Astrocyte (in vitro differentiated cells and primary cell): ENCODE data around the gene PSMD9. TPM values are rescaled to one million over a fixed set of nuclear protein-coding genes. Genes with fewer than 3 reads are reported as not detected.
"Not testable (repeated sequence)": the region's sequence is repeated elsewhere in the genome, so short reads cannot be mapped to it uniquely, and the experiment has no call there.

ENCODE experiments used
- DNase-seq: peaks from one replicate; pipeline ENCODE4 v3.0.0-alpha.2; 2010; ENCODE audit warnings: low read depth
- FAIRE-seq: peaks from 2 replicates; lab custom pipeline; 2011; peaks lifted over from hg19 to GRCh38; lab: Jason Lieb, UNC
- H2AFZ ChIP-seq: 2 replicates; pipeline ENCODE4 v1.6.0; 2012; ENCODE audit warnings: low read depth, low read length, inconsistent platforms
- H3K27ac ChIP-seq: 2 replicates; pipeline ENCODE4 v1.5.1; 2011; ENCODE audit warnings: low read depth, low read length, inconsistent platforms
- H3K27me3 ChIP-seq: 2 replicates; pipeline ENCODE4 v1.6.0; 2011; ENCODE audit warnings: low read length, inconsistent platforms; ENCODE audit not compliant: insufficient read depth
- H3K36me3 ChIP-seq: 2 replicates; pipeline ENCODE4 v1.5.1; 2011; ENCODE audit warnings: low read length, inconsistent platforms; ENCODE audit not compliant: insufficient read depth
- H3K4me1 ChIP-seq: 2 replicates; pipeline ENCODE4 v1.5.1; 2011; ENCODE audit warnings: low read length, inconsistent platforms; ENCODE audit not compliant: insufficient read depth
- H3K4me2 ChIP-seq: 2 replicates; pipeline ENCODE4 v1.6.0; 2012; ENCODE audit warnings: low read length, inconsistent platforms
- H3K4me3 ChIP-seq: 2 replicates; pipeline ENCODE4 v1.5.1; 2011; ENCODE audit warnings: low read depth, mild to moderate bottlenecking, low read length, inconsistent platforms; ENCODE audit not compliant: insufficient read depth
- H3K79me2 ChIP-seq: 2 replicates; pipeline ENCODE4 v1.6.0; 2012; ENCODE audit warnings: mild to moderate bottlenecking, low read length, inconsistent platforms; ENCODE audit not compliant: insufficient read depth
- H3K9ac ChIP-seq: 2 replicates; pipeline ENCODE4 v1.6.0; 2012; ENCODE audit warnings: mild to moderate bottlenecking, low read length, inconsistent platforms
- H3K9me3 ChIP-seq: 2 replicates; pipeline ENCODE4 v1.5.1; 2012; ENCODE audit warnings: low read depth, mild to moderate bottlenecking, low read length, inconsistent platforms; ENCODE audit not compliant: insufficient read depth
- H4K20me1 ChIP-seq: 2 replicates; pipeline ENCODE4 v1.6.0; 2012; ENCODE audit warnings: low read length, inconsistent platforms; ENCODE audit not compliant: insufficient read depth
- H3K27ac Mint-ChIP-seq: one replicate; pipeline ENCODE4 v1.8.0; 2021; ENCODE audit warnings: mild to moderate bottlenecking, mixed read lengths; ENCODE audit not compliant: unreplicated experiment
- H3K27me3 Mint-ChIP-seq: one replicate; pipeline ENCODE4 v1.8.0; 2021; ENCODE audit warnings: low read depth, mixed read lengths; ENCODE audit not compliant: unreplicated experiment
- H3K36me3 Mint-ChIP-seq: one replicate; pipeline ENCODE4 v1.8.0; 2021; ENCODE audit warnings: low read depth, mixed read lengths; ENCODE audit not compliant: unreplicated experiment
- H3K4me1 Mint-ChIP-seq: one replicate; pipeline ENCODE4 v1.8.0; 2021; ENCODE audit warnings: low read depth, mixed read lengths; ENCODE audit not compliant: unreplicated experiment
- H3K4me3 Mint-ChIP-seq: one replicate; pipeline ENCODE4 v1.8.0; 2021; ENCODE audit warnings: mild to moderate bottlenecking, moderate library complexity, mixed read lengths; ENCODE audit not compliant: unreplicated experiment
- H3K9me3 Mint-ChIP-seq: one replicate; pipeline ENCODE4 v1.8.0; 2021; ENCODE audit warnings: mild to moderate bottlenecking, mixed read lengths; ENCODE audit not compliant: unreplicated experiment
- EZH2 ChIP-seq: IDR thresholded peaks from 2 replicates; pipeline ENCODE4 v1.6.1; 2012; ENCODE audit warnings: mild to moderate bottlenecking, low read length, inconsistent platforms; ENCODE audit not compliant: insufficient read depth
- total RNA-seq: library from RNA; stranded (reverse); gene quantifications from 2 replicates; pipeline ENCODE4 v1.2.1, GENCODE V29; 2021
- TF ChIP-seq, protein P1 (sequence below): IDR thresholded peaks from 2 replicates; pipeline ENCODE4 v1.5.1; 2011; ENCODE audit warnings: low read depth, mild to moderate bottlenecking, inconsistent platforms, low read length, moderate library complexity; ENCODE audit not compliant: insufficient read depth

PSMD9 gene
- total RNA-seq, 1 donor from 2014 or later = 63.4 TPM

- Mint-ChIP-seq H3K4me3 (no peak overlapping the region), H3K4me1 (peaks cover 5% of the 10 kb centered on the region)
Observed at GRCh38 chr12:121861636-121862254, 26.8 kb upstream of the PSMD9 start.

GRCh38 chr12:121866331-121866730, 22.3 kb upstream of the PSMD9 start:
- FAIRE-seq = no peak

More at GRCh38 chr12:121861636-121862254, 26.8 kb upstream of the PSMD9 start:
- H3K27me3 ChIP-seq = no peaks in the 10 kb centered on the region
- no peaks in the 10 kb centered on the region for H3K27me3 Mint-ChIP-seq
- peak overlapping the region; percentile 70 for H3K4me2 ChIP-seq
- no peak overlapping the region for H3K27ac ChIP-seq
- H3K36me3 Mint-ChIP-seq = no peaks in the 10 kb centered on the region
- H2AFZ ChIP-seq = peak overlapping the region; percentile 44
- H3K9ac ChIP-seq = no peak overlapping the region
- no peaks in the 10 kb centered on the region for H3K36me3 ChIP-seq
- no peak overlapping the region for H3K27ac Mint-ChIP-seq
- DNase-seq (peak; percentile 16), FAIRE-seq (no peak)
- H4K20me1 ChIP-seq = no peaks in the 10 kb centered on the region
- H3K9me3 ChIP-seq = no peaks in the 10 kb centered on the region
- H3K4me3 ChIP-seq = no peak overlapping the region
- H3K4me1 ChIP-seq = peaks cover 28% of the 10 kb centered on the region
- no peaks in the 10 kb centered on the region for H3K9me3 Mint-ChIP-seq
- TF ChIP-seq, protein P1, sequence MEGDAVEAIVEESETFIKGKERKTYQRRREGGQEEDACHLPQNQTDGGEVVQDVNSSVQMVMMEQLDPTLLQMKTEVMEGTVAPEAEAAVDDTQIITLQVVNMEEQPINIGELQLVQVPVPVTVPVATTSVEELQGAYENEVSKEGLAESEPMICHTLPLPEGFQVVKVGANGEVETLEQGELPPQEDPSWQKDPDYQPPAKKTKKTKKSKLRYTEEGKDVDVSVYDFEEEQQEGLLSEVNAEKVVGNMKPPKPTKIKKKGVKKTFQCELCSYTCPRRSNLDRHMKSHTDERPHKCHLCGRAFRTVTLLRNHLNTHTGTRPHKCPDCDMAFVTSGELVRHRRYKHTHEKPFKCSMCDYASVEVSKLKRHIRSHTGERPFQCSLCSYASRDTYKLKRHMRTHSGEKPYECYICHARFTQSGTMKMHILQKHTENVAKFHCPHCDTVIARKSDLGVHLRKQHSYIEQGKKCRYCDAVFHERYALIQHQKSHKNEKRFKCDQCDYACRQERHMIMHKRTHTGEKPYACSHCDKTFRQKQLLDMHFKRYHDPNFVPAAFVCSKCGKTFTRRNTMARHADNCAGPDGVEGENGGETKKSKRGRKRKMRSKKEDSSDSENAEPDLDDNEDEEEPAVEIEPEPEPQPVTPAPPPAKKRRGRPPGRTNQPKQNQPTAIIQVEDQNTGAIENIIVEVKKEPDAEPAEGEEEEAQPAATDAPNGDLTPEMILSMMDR = no peak
- no peaks in the 10 kb centered on the region for H3K79me2 ChIP-seq

GRCh38 chr12:121869229-121869628, 19.4 kb upstream of the PSMD9 start:
- not testable (repeated sequence) for H3K4me1 ChIP-seq, H3K4me1 Mint-ChIP-seq, H3K27ac Mint-ChIP-seq, H2AFZ ChIP-seq, H3K4me2 ChIP-seq, H3K36me3 Mint-ChIP-seq, H3K4me3 Mint-ChIP-seq, H3K9me3 ChIP-seq, H3K27ac ChIP-seq, H3K27me3 ChIP-seq, FAIRE-seq, H3K27me3 Mint-ChIP-seq, H3K9ac ChIP-seq, H3K4me3 ChIP-seq, H3K9me3 Mint-ChIP-seq, H4K20me1 ChIP-seq, H3K79me2 ChIP-seq, DNase-seq, H3K36me3 ChIP-seq

More at GRCh38 chr12:121866331-121866730, 22.3 kb upstream of the PSMD9 start:
- Mint-ChIP-seq H3K4me1 (no peaks in the 10 kb centered on the region), H3K27me3 (no peaks in the 10 kb centered on the region), H3K27ac (no peak overlapping the region), H3K4me3 (no peak overlapping the region), H3K9me3 (no peaks in the 10 kb centered on the region), H3K36me3 (no peaks in the 10 kb centered on the region)
- H3K4me1 ChIP-seq = peaks cover 9% of the 10 kb centered on the region
- no peak overlapping the region for H3K9ac ChIP-seq
- no peak for TF ChIP-seq EZH2
- TF ChIP-seq, protein P1 = no peak
- H4K20me1 ChIP-seq = no peaks in the 10 kb centered on the region
- H3K9me3 ChIP-seq = no peaks in the 10 kb centered on the region
- H3K4me2 ChIP-seq = no peak overlapping the region
- no peak overlapping the region for H3K4me3 ChIP-seq
- H3K27ac ChIP-seq = no peak overlapping the region
- H3K79me2 ChIP-seq = no peaks in the 10 kb centered on the region
- H2AFZ ChIP-seq = no peak overlapping the region
- no peak for DNase-seq
- no peaks in the 10 kb centered on the region for H3K36me3 ChIP-seq
- H3K27me3 ChIP-seq = no peaks in the 10 kb centered on the region
